ENCODE measurements around the gene EFNA1. TPM values are rescaled to one million over a fixed set of nuclear protein-coding genes. Genes with fewer than 3 reads are reported as not detected.

EFNA1 gene
- total and polyA plus RNA-seq, 2 of the 8 experiments (the other 6 are each of a cell fraction or from before 2014, with no cell fraction given): 4.9 to 14.6 TPM

- Histone ChIP-seq H3K9ac (replicated peaks in 1 of 4; ENCODE audit: extremely low read depth in 1 of 4, low read depth in 3 of 4, low read length in 3 of 4) (no peak overlapping the region), H3K36me3 (ENCODE audit: control insufficient read depth in 2 of 4, insufficient read depth in 4 of 4, low read length in 3 of 4) (peaks cover 15 to 49% (median 36%) of the 10 kb centered on the region in 4 experiments), H3K27ac (ENCODE audit: low read depth, low read length) (no peak overlapping the region), H4K5ac (ENCODE audit: insufficient read length, low read depth, low read length) (no peak overlapping the region), H3K56ac (replicated peaks; ENCODE audit: insufficient read length, low read depth, low read length) (no peak overlapping the region), H2BK15ac (ENCODE audit: low read length) (no peak overlapping the region), H3K4me3 (ENCODE audit: extremely low read depth in 1 of 4, insufficient read depth in 2 of 4, low read depth in 3 of 4, low read length in 4 of 4) (no peak overlapping the region), H2BK20ac (ENCODE audit: low read length) (no peak overlapping the region), H2BK120ac (replicated peaks; ENCODE audit: low read depth, low read length) (no peak overlapping the region), H3K9me3 (ENCODE audit: insufficient read depth in 2 of 2, low read depth in 1 of 2, low read length in 1 of 2) (no peaks in the 10 kb centered on the region), H2AK5ac (ENCODE audit: low read depth, low read length) (no peak overlapping the region), H3K4ac (replicated peaks; ENCODE audit: insufficient read length, low read depth, low read length) (no peak overlapping the region), H3K23ac (ENCODE audit: insufficient read length) (no peak overlapping the region), H3K4me2 (ENCODE audit: insufficient read depth in 1 of 2, low read depth in 2 of 2, low read length in 2 of 2) (no peak overlapping the region), H3K14ac (ENCODE audit: insufficient read length) (no peak overlapping the region), H3K79me2 (ENCODE audit: control insufficient read depth in 1 of 2, insufficient read depth in 2 of 2, low read length in 2 of 2) (no peaks in the 10 kb centered on the region), H3K23me2 (ENCODE audit: low read depth, low read length) (no peaks in the 10 kb centered on the region; the same call in 1 of the 2 replicates), H2BK12ac (ENCODE audit: low read depth, low read length) (no peak overlapping the region), H3K79me1 (ENCODE audit: low read depth, low read length) (no peaks in the 10 kb centered on the region), H3K18ac (ENCODE audit: extremely low read depth, low read length) (no peak overlapping the region), H4K91ac (replicated peaks; ENCODE audit: insufficient read length, low read length) (no peak overlapping the region), H2AFZ (ENCODE audit: low read length) (no peak overlapping the region), H3K27me3 (replicated peaks in 1 of 4; ENCODE audit: control insufficient read depth in 3 of 4, extremely low read depth in 1 of 4, insufficient read depth in 3 of 4, low read length in 3 of 4) (no peaks in the 10 kb centered on the region), H4K20me1 (replicated peaks in 1 of 2; ENCODE audit: control insufficient read depth in 1 of 2, insufficient read depth in 2 of 2, low read length in 2 of 2) (peaks cover 5 to 7% of the 10 kb centered on the region in 2 experiments), H4K8ac (ENCODE audit: extremely low read depth, insufficient read depth, low read length) (no peak overlapping the region; the same call in none of the 2 replicates), H3K4me1 (replicated peaks in 1 of 4; ENCODE audit: control insufficient read depth in 3 of 4, insufficient read depth in 4 of 4, low read length in 3 of 4) (peaks cover 2 to 9% (median 6%) of the 10 kb centered on the region in 4 experiments), H2BK5ac (ENCODE audit: low read depth, low read length) (no peak overlapping the region)
- no peak for FAIRE-seq
- DNase-seq (ENCODE audit: low read depth in 1 of 2, low spot score in 2 of 2): no peak
- ChIA-PET POLR2A (ENCODE audit: partially characterized antibody) (interaction anchor here (20.5 kb wide), 1 partner anchor 20 kb away, joined by 512 read pairs; the partner anchor contains the start of genes MTX1 and THBS3), CTCF (ENCODE audit: partially characterized antibody) (interaction anchor here (7.9 kb wide), 1 partner anchor 12 kb away, joined by 107 read pairs; no protein-coding TSS in a partner anchor)
- TF ChIP-seq CTBP2 (IDR thresholded peaks at IDR 0.05; ENCODE audit: borderline replicate concordance, insufficient read depth, insufficient read length, low read length) (no peak), CEBPB (IDR thresholded peaks at IDR 0.05; ENCODE audit: low read depth, low read length) (no peak), POLR2A (IDR thresholded peaks at IDR 0.05; ENCODE audit: control extremely low read depth in 1 of 2, low read depth in 2 of 2, low read length in 2 of 2) (no peak), RBBP5 (IDR thresholded peaks at IDR 0.05; ENCODE audit: borderline replicate concordance, low read depth, low read length) (no peak), PHF8 (conservative IDR thresholded peaks at IDR 0.05; ENCODE audit: low read depth, low read length) (no peak), TBP (IDR thresholded peaks at IDR 0.05; ENCODE audit: low read depth, low read length) (no peak), GABPA (IDR thresholded peaks at IDR 0.05; ENCODE audit: borderline replicate concordance, insufficient read depth, low read length) (no peak), TEAD4 (IDR thresholded peaks at IDR 0.05; ENCODE audit: low read depth, low read length) (no peak), FOSL1 (IDR thresholded peaks at IDR 0.05; ENCODE audit: insufficient read depth, low read depth, low read length) (no peak)
- 97% methylated on average over 17 of the region's 18 CpGs; no CpG with 5 or more reads in 1 of the 2 experiments for WGBS, 2 experiments (ENCODE audit: extremely low coverage in 1 of 2, insufficient coverage in 1 of 2, insufficient read length in 1 of 2, insufficient replicate concordance in 2 of 2, low coverage in 1 of 2, low lambda C conversion rate in 2 of 2, missing lambda C conversion rate in 1 of 2)
These were observed 53.8 kb downstream of the EFNA1 start for GRCh38 chr1:155181371-155182051.

All from H1 (cell line).